HG02588 (cell line): ENCODE results near the gene PIK3C2G.

ENCODE experiments used
- ATAC-seq: cut with Tn5 transposase; IDR thresholded peaks from one replicate; pipeline ENCODE4 v1.9.1; 2021; ENCODE audit warnings: mild to moderate bottlenecking, moderate library complexity; ENCODE audit not compliant: unreplicated experiment

The PIK3C2G gene

GRCh38 chr12:18612971-18613370, 351.7 kb downstream of the PIK3C2G start:
- ATAC-seq: no peak

DNA sequence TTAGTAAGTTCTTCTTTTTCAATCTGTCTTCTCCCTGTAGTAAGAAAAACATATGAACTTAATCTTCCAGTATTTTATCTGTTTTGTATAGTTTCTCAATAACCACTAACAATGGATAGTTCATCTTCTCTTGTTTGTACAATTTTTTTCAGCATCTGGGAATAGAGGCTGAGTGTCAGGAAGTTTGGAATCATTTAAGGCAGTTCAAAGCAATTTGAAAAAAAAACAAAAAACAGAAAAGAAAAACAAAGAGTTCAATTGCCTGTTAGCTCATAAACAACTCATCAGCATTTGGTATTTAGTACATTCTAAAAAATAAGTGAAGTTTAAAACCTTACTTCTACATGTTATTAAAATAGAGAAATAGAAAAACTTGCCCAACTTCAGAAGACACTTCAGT, 359.7 kb downstream of the PIK3C2G start:
- no peak for ATAC-seq

DNA sequence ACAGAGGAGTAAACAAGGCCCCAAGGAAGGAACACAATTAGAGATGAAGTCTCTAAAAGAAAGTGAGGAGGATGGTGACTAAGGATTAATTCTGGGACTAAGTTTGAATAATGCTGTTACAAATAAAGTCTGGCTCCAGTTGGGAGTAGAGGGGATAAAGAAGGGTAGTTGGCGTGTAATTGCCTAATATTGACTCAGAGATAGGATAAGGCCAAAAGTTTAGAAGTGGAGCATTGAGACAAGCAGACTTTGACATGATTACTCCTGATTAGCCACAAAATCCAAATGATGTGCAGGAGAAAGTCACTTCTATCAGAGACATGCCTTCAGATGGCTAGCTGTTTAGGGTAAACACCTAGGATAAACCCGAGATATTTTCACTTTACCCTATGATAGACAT, 368.1 kb downstream of the PIK3C2G start:
- no peak for ATAC-seq

DNA sequence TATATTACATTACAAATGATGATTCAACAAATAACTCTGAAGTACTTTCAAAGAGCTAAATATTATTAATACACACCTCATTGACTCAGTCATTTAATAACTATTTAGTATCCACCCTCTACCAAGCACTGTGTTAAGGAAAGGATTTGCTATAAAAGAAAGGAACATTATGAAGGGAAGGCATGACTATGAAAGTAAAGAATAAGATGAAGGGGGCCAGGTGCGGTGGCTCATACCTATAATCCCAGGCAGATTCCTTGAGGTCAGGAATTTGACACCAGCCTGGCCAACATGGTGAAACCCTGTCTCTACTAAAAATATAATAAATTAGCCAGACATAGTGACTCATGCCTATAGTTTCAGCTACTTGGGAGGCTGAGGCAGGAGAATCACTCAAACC, 368.6 kb downstream of the PIK3C2G start:
- no peak for ATAC-seq

DNA sequence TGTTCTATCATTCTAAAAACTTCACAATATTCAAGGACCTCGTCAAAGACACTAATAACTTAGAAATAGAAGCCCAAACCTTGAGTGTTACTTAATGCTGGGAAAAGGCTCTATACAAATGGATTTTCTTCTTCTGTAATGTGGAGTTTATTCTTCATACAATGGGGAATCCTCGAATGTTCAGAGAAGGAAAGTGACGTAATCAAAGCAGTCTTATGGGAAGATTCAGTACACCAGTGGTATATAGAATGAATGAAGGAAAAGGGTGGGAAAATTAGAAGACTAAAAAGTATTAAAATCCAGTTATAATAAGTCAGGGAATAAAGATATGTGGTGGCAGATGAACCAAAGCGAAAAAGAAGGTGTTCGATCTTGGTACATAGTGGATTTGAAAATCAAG, 370.0 kb downstream of the PIK3C2G start:
- no peak for ATAC-seq

DNA sequence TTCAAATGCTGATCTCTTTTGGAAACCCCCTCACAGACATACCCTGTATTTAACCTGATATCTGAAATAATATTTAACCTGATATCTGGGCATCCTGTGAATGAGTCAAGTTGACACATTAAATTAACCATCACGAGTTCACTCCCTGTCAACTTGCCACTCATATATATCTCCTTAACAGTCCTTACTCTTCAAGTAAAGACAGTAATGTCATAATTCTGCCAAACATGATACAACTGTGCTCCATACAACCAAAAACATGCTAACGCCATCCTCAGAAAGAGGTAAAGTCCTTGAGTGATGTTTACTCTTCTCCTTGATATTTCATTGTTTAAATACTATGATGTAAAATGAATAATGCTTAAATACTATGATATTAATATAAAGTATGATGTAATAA, 371.5 kb downstream of the PIK3C2G start:
- no peak for ATAC-seq

DNA sequence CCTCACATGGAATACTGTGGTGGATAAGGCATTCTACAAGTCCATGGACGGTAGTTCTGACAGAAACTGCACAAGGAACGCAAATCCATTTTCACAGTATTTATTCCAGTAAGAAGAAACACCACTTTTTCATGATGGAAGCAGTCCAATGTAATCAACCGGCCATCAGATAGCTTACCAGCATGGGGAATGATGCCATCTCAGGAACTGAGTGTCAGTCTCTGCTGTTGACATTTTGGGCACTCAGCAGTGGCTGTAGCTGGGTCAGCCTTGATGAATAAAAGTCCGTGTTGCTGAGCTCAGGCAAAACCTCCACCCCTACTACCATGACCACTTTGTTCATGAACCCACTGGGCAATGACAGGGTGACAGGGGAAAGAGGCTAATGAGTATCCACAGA, 373.1 kb downstream of the PIK3C2G start:
- no peak for ATAC-seq

GRCh38 chr12:18640321-18640955, 379.1 kb downstream of the PIK3C2G start:
- no peak for ATAC-seq

GRCh38 chr12:18643681-18644080, 382.4 kb downstream of the PIK3C2G start:
- ATAC-seq: no peak

DNA sequence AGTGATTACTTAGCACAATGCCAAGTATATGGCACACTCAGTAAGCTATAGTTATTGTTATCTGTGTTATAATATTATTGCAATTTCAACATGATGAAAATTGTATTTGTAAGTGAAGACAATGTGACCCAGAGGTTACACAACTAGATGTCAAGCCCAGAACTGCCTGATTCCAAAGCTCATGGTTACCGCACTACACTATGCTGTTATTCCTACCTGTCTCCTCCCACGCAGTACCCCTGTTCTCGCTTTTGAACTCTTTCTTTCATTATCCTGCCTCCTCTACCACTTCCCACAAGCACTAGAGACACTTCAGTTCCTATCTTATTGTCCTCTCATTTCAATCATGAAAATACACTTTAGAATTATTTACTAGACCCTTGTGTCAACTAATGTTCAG, 383.2 kb downstream of the PIK3C2G start:
- no peak for ATAC-seq

DNA sequence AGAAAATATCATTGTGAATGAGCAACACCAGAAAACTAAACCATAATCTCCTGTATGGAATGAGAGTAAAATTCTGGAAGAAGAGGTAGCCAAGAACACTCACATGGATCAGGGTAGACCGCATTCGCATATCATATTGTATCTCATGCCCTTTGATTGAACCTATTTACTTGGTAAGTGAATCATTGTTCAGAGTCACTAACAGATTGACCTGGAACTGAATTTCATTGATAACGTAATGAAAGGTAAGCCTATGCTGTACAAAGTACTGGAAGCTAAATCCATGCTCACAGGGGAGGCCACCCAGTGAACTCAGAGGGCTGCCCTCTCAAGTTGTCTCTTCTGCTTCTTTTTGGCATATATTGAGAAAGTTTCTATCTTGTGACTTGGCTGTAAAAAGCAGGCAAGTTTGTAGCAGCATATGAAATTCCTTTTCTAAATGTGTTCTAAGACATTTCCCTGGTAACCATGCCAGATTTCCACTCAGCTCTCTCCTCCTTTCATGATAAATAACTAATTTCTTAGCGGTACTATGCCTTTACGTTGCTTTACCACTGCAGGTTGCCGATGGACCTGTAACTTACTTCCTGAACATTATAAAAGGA, 385.1 kb downstream of the PIK3C2G start:
- no peak for ATAC-seq

DNA sequence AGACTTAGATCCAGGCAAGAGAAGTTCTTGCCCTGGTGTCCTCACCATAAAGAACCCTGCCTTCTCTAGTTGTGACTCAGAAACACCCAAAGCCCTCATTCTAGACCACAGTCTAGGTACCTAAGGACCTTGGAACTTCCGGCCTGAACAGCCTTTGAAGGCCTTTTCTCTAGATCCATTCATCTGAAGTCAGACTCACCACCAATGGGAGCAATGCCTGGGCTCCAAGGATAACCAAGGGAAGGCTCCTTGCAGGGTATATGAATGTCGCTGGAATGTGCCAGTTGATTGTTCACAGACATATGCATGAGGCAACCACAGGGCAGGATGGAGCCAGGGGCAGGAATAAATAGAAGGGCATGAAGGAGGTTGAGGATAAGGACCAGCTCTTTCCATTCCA, 390.2 kb downstream of the PIK3C2G start:
- no peak for ATAC-seq

DNA sequence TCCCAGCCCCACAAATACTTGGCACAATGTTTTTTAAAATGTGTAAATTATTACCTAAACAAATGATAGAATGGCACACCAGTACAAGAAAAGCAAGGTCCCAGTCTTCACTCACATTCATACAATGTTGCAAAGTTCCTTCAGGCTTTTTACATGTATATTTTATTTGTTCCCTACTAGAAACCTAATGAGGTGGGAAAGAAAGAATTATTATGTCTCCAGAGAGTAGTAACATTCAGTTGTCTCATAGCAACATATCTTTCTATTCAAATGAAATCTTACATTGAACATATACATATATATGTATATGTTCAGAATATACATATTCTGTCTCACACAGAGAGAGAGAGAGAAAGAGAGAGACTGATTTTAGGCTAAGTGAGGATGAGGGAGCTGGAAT, 391.3 kb downstream of the PIK3C2G start:
- ATAC-seq: no peak

GRCh38 chr12:18653465-18653864, 392.1 kb downstream of the PIK3C2G start:
- ATAC-seq: no peak

DNA sequence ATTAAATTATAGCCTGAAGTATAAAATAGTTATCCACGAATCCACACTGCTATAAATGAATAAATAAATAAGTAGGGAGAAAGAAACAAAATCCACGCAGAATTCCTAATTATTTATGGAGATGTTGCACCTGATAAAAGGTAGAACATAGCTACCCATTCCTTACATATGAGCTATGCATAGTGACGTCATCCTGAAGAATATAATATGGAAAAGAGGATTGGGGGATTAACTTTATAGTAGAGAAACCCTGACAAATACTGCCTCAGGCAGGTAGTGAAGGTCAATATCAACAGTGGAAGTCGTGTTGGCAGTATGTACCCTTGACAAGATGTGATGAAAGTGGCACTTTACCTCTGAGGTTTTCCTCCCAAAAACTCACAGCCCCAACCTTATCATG, 394.0 kb downstream of the PIK3C2G start:
- no peak for ATAC-seq

DNA sequence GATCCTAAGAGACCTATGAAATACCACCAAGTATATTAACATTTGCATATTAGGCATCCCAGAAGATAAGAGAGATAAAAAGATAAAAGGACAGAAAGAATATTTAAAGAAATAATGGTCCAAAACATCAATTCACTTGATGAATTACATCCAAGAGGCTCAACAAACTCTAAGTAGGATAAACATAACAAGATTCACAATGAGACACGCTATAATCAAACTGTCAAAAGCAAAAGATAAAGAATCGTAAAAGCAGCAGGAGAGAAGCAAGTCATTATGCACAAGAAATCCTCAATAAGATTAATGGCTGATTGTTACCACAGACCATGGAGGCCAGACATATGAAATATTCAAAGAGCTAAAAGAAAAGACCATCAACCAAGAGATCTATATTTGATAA, 396.9 kb downstream of the PIK3C2G start:
- no peak for ATAC-seq

- no peak for ATAC-seq
Observed at GRCh38 chr12:18658829-18659228, 397.5 kb downstream of the PIK3C2G start.

GRCh38 chr12:18676141-18676540, 414.8 kb downstream of the PIK3C2G start:
- no peak for ATAC-seq

- no peak for ATAC-seq
Observed at GRCh38 chr12:18676996-18677588, 415.8 kb downstream of the PIK3C2G start.

GRCh38 chr12:18681818-18682217, 420.5 kb downstream of the PIK3C2G start:
- ATAC-seq: no peak

GRCh38 chr12:18683327-18684013, 422.2 kb downstream of the PIK3C2G start:
- ATAC-seq: no peak

- no peak for ATAC-seq
Observed at GRCh38 chr12:18684430-18684829, 423.1 kb downstream of the PIK3C2G start.
